T-cell (primary cell): ENCODE results near the gene UBE2G2. TPM values are rescaled to one million over a fixed set of nuclear protein-coding genes. Genes with fewer than 3 reads are reported as not detected.

Source experiments
- ATAC-seq, 4 experiments: fragments of 200-7000 bp in 3 of 4; fragments of 150-1000 bp in 1 of 4; cut with Tn5 transposase; replicated peaks in 1 of 4; 1 replicate in 3 of 4; 2 replicates in 1 of 4; pipeline ENCODE4 v1.10.0; 2021; ENCODE audit warnings: moderate library complexity in 3 of 4, mild to moderate bottlenecking in 2 of 4, moderate number of reproducible peaks in 1 of 4
- CTCF ChIA-PET, 2 donors: fragments of 300-600 bp; sonication (Branson Sonifier 250); formaldehyde crosslinking; loops; one replicate each; lab custom pipeline; 2022; ENCODE audit warnings: antibody characterized with exemption in 2 of 2; lab: Charles Lee
- POLR2A ChIA-PET, 2 donors: fragments of 300-600 bp; sonication (Branson Sonifier 250); formaldehyde crosslinking; loops; one replicate each; lab custom pipeline; 2022; ENCODE audit warnings: antibody characterized with exemption in 2 of 2; lab: Charles Lee
- DNase-seq, 35 experiments: peaks; one replicate each; pipeline versions ENCODE4 v3.0.0 to v3.0.0-alpha.2; 2013 to 2023
- H3K27ac ChIP-seq: one replicate; pipeline ENCODE4 v1.5.1; 2013; ENCODE audit warnings: low read length
- H3K27me3 ChIP-seq, 2 experiments: replicated peaks in 1 of 2; 1 replicate in 1 of 2; 2 replicates in 1 of 2; pipeline versions ENCODE4 v1.6.1 to v1.7.0; 2013; ENCODE audit warnings: low read length in 1 of 2, mixed read lengths in 1 of 2; ENCODE audit not compliant: control insufficient read depth in 2 of 2, insufficient read depth in 2 of 2; ENCODE audit errors: extremely low read depth in 1 of 2
- H3K36me3 ChIP-seq, 2 donors: 1 replicate in 1 of 2; 2 replicates in 1 of 2; pipeline versions ENCODE4 v1.6.1 to v1.7.0; 2013; ENCODE audit warnings: low read length in 1 of 2; ENCODE audit not compliant: control insufficient read depth in 2 of 2, insufficient read depth in 1 of 2; ENCODE audit errors: extremely low read depth in 1 of 2
- H3K4me1 ChIP-seq, 2 experiments: 1 replicate in 1 of 2; 2 replicates in 1 of 2; pipeline versions ENCODE4 v1.6.1 to v1.7.0; 2013; ENCODE audit warnings: low read length in 2 of 2, mixed read lengths in 1 of 2; ENCODE audit not compliant: insufficient read depth in 2 of 2, control insufficient read depth in 1 of 2; ENCODE audit errors: extremely low read depth in 1 of 2
- H3K4me3 ChIP-seq, 2 donors: 1 replicate in 1 of 2; 2 replicates in 1 of 2; pipeline versions ENCODE4 v1.5.1 to v1.7.0; 2013; ENCODE audit warnings: mild to moderate bottlenecking in 2 of 2, low read length in 1 of 2, moderate library complexity in 1 of 2; ENCODE audit not compliant: control insufficient read depth in 1 of 2; ENCODE audit errors: extremely low read depth in 1 of 2
- H3K9me3 ChIP-seq: 2 replicates; pipeline ENCODE4 v1.7.0; 2013
- H3K27ac Mint-ChIP-seq, 2 donors: one replicate each; pipeline ENCODE4 v1.8.0; 2020 to 2021; ENCODE audit warnings: mild to moderate bottlenecking in 2 of 2, mixed read lengths in 2 of 2
- H3K27me3 Mint-ChIP-seq, 2 donors: one replicate each; pipeline ENCODE4 v1.8.0; 2021 to 2022; ENCODE audit warnings: mixed read lengths in 2 of 2
- H3K36me3 Mint-ChIP-seq: one replicate; pipeline ENCODE4 v1.8.0; 2021; ENCODE audit warnings: mixed read lengths
- H3K4me1 Mint-ChIP-seq, 3 donors: one replicate each; pipeline ENCODE4 v1.8.0; 2020 to 2022; ENCODE audit warnings: mixed read lengths in 3 of 3, mild to moderate bottlenecking in 1 of 3
- H3K4me3 Mint-ChIP-seq, 3 donors: one replicate each; pipeline ENCODE4 v1.8.0; 2020 to 2022; ENCODE audit warnings: mild to moderate bottlenecking in 3 of 3, mixed read lengths in 3 of 3, moderate library complexity in 3 of 3
- H3K9me3 Mint-ChIP-seq, 3 donors: one replicate each; pipeline ENCODE4 v1.8.0; 2020 to 2022; ENCODE audit warnings: mixed read lengths in 3 of 3
- WGBS: methylation state at CpG from one replicate; pipeline ENCODE4 v1.1.5; 2013; ENCODE audit warnings: missing lambda C conversion rate; ENCODE audit not compliant: insufficient coverage; 5-methylcytosine and 5-hydroxymethylcytosine counted together
- total RNA-seq, 35 experiments: library from RNA in 6 of 35; stranded (reverse) in 6 of 35; fragments of 120-200 nt in 1 of 35; gene quantifications; one replicate each; pipeline versions ENCODE4 v1.2.1 to v1.2.4 and lab custom pipeline; 2013 to 2026

UBE2G2 gene
- total RNA-seq, 5 donors from 2014 or later (not counting 1 experiment from before 2014, with no cell fraction given) = 124 to 157 (median 134) TPM

DNA sequence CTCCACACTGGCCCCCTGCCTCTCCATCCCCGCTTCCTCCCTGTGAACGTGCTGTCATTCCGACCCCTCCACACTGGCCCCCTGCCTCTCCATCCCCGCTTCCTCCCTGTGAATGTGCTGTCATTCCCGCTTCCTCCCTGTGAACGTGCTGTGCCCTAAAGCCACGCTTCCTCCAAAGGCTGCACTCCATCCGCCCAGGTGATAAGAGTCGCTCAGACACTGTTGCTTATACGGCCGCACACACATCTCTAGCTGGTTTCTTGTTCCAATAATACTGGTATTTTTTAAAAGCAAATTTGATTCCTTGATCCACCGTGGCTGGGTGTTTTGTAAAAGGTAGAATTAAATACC, 51.0 kb downstream of the UBE2G2 start:
- DNase-seq = no peak
- Mint-ChIP-seq H3K4me1 (no peaks in the 10 kb centered on the region), H3K27me3 (peaks cover 0 to 19% of the 10 kb centered on the region in 2 donors), H3K9me3 (no peaks in the 10 kb centered on the region), H3K27ac (peak overlapping the region in 1 of 2 donors; percentile 63), H3K4me3 (no peak overlapping the region), H3K36me3 (no peaks in the 10 kb centered on the region)
- Histone ChIP-seq H3K27me3 (peaks cover 0 to 50% of the 10 kb centered on the region in 2 experiments), H3K4me3 (no peak overlapping the region), H3K4me1 (no peaks in the 10 kb centered on the region), H3K27ac (no peak overlapping the region), H3K36me3 (no peaks in the 10 kb centered on the region), H3K9me3 (no peaks in the 10 kb centered on the region)
- 34% methylated on average over 11 of the region's 12 CpGs for WGBS
- CTCF ChIA-PET = interaction anchor here in 1 of 2 donors (0.6 kb wide), 1 partner anchor 9 kb away, joined by 4 read pairs; no protein-coding TSS in a partner anchor
- no peak for ATAC-seq
- POLR2A ChIA-PET = no interaction called here

DNA sequence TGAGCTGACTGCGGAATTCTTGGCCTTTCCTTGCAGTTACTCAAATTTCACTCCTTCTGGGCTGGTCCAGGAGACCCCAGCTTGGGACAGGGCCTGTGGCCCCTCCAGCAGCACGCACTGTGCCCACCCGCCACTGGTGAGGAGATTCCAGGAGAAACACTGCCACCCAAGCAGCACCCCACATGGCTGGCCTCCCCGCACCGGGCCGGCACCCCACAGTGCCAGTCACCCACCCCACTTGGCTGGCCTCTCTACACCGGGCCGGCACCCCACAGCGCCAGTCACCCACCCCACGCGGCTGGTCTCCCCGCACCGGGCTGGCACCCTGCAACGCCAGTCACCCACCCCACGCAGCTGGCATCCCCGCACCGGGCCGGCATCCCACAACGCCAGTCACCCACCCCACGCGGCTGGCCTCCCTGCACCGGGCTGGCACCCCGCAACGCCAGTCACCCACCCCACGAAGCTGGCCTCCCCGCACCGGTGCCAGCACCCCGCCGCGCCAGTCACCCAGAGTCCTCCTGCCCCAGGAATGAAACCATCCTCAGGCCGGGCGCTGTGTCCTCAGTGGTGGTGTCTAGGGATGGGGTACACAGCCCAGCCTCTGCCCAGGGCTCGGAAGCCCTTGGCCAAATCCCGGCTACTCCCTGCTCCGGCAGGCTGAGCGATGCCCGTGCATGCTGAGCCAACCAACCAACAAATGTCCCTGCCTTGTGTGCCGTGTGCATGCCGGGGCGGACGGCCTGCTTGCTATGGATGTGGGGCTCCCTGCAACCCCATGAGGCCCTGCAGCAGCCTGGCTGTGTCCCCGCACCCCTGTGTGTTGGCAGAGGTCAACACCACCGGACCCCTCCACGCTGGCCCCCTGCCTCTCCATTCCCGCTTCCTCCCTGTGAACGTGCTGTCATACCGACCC, 51.6 kb downstream of the UBE2G2 start:
- ChIA-PET CTCF (no interaction called here), POLR2A (no interaction called here)
- Mint-ChIP-seq H3K4me1 (no peaks in the 10 kb centered on the region), H3K36me3 (no peaks in the 10 kb centered on the region), H3K4me3 (no peak overlapping the region), H3K27me3 (peaks cover 0 to 19% of the 10 kb centered on the region in 2 donors), H3K27ac (no peak overlapping the region), H3K9me3 (no peaks in the 10 kb centered on the region)
- H3K4me1 ChIP-seq = no peaks in the 10 kb centered on the region
- WGBS = 92% methylated on average over 29 of the region's 47 CpGs
- ATAC-seq (peak in 1 of 4 experiments; percentile 17), DNase-seq (no peak)
- no peak overlapping the region for H3K4me3 ChIP-seq
- no peaks in the 10 kb centered on the region for H3K9me3 ChIP-seq
- H3K36me3 ChIP-seq = no peaks in the 10 kb centered on the region
- peaks cover 0 to 50% of the 10 kb centered on the region in 2 experiments for H3K27me3 ChIP-seq
- H3K27ac ChIP-seq = no peak overlapping the region

- CTCF ChIA-PET = no interaction called here
These were observed 52.4 kb downstream of the UBE2G2 start for GRCh38 chr21:44749116-44749758.

DNA sequence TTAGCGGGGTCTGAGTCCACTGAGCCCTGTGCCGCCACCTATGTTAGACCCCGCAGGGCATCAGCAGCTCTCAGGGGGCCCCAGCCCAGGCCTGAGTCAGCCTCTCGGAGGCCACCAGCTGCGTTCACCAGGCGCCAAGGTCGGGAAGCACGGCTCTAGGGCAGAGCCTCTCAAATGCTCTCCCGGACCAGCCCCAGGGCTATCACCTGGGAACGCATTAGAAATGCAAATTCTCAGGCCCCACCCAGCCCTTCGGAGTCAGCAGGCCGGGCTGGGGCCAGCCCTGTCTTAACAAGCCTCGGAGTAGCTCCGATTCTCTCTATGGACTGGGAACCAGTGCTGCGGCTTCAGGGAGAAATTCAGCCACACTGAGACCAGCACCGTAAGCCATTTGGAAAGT, 53.0 kb downstream of the UBE2G2 start:
- ATAC-seq = no peak
- H3K27ac ChIP-seq = no peak overlapping the region

More at GRCh38 chr21:44749116-44749758, 52.4 kb downstream of the UBE2G2 start:
- Histone ChIP-seq H3K27me3 (peaks cover 0 to 50% of the 10 kb centered on the region in 2 experiments), H3K9me3 (no peaks in the 10 kb centered on the region), H3K36me3 (no peaks in the 10 kb centered on the region), H3K4me3 (no peak overlapping the region), H3K4me1 (no peaks in the 10 kb centered on the region), H3K27ac (no peak overlapping the region)
- no peak overlapping the region for H3K27ac Mint-ChIP-seq
- no peak for ATAC-seq
- H3K9me3 Mint-ChIP-seq = no peaks in the 10 kb centered on the region
- no peaks in the 10 kb centered on the region for H3K36me3 Mint-ChIP-seq
- POLR2A ChIA-PET = no interaction called here
- H3K4me3 Mint-ChIP-seq = no peak overlapping the region
- WGBS = 67% methylated on average over 26 of the region's 26 CpGs
- no peak for DNase-seq
- H3K27me3 Mint-ChIP-seq = peaks cover 0 to 19% of the 10 kb centered on the region in 2 donors
- no peaks in the 10 kb centered on the region for H3K4me1 Mint-ChIP-seq

DNA sequence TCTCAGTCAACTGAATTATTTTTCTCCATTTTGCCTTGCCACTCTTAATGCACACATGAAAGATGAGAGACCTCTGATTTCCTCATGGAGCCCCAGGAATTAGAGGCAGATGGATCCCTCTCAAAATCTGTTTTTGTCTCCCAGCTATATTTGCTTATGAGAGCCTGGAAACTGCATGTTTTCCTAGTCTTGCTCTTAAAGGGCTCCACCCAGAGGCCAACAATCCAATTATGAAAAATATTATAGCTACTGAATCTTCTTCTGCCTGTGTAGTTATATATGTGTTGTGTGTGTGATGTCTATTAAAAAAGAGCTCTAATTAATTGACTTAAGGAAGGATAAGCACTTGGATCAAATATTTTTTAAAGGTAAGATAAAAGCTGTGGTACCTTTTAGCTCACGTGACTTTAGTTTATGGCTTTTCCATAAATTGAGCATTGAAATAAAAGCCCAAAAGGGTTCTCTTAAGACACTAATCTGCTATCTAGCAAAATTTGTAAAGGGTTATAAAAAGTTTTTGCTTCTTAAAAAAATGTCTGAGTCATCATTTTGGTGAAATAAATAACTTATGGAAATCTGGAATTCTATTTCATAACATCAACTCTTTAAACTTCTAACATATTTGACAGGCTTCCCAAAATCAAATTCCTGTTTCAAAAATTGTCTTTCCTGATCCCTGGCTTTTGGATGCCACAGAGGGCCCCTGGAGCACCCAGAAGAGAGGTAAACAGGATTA, 59.0 kb downstream of the UBE2G2 start:
- ChIA-PET CTCF (interaction anchor here (0.5 to 2.3 kb wide), 16 partner anchors 8 to 811 kb away, joined by 3 to 33 read pairs (median 4); partner anchors contain the start of genes CFAP410 (in 1 of the 2), KRTAP12-3 (in 1 of the 2) and UBE2G2 (in 1 of the 2)), POLR2A (no interaction called here)

More for the DNA sequence above, 53.0 kb downstream of the UBE2G2 start:
- H3K4me3 ChIP-seq = no peak overlapping the region
- H3K4me1 ChIP-seq = no peaks in the 10 kb centered on the region
- H3K36me3 ChIP-seq = no peaks in the 10 kb centered on the region
- Mint-ChIP-seq H3K27me3 (peaks cover 0 to 19% of the 10 kb centered on the region in 2 donors), H3K9me3 (no peaks in the 10 kb centered on the region), H3K4me3 (no peak overlapping the region), H3K27ac (no peak overlapping the region), H3K36me3 (no peaks in the 10 kb centered on the region), H3K4me1 (no peaks in the 10 kb centered on the region)
- CTCF ChIA-PET = no interaction called here
- no peak for DNase-seq
- POLR2A ChIA-PET = no interaction called here
- peaks cover 0 to 50% of the 10 kb centered on the region in 2 experiments for H3K27me3 ChIP-seq
- H3K9me3 ChIP-seq = no peaks in the 10 kb centered on the region
- 52% methylated on average over 16 of the region's 16 CpGs for WGBS

DNA sequence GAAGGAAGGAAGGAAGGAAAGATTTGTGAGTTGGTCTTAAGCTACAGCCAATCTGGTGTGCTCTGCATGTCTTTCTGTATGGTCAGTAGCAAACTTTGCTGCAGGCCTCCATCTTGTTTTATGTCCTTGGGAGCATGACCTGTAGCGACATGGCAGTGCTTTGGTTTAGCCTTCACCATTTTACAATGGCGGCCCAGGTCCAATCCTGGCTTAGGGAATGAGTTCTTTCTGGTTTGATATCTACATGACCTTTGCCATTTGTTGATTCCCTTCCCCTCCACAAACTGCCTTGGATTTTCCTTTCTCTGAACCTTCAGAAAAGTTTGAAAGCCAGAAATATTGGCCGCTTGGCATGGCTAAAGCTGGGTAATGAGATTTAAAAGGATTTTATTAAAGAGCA, 59.7 kb downstream of the UBE2G2 start:
- H3K27me3 ChIP-seq = peaks cover 0 to 5% of the 10 kb centered on the region in 2 experiments
- CTCF ChIA-PET = interaction anchor here (0.5 to 2.3 kb wide), 15 partner anchors 9 to 810 kb away, joined by 3 to 33 read pairs (median 4); partner anchors contain the start of genes KRTAP12-3 (in 1 of the 2) and UBE2G2 (in 1 of the 2)
- Mint-ChIP-seq H3K4me1 (peaks cover 6 to 8% (median 7%) of the 10 kb centered on the region in 3 donors), H3K9me3 (no peaks in the 10 kb centered on the region), H3K36me3 (no peaks in the 10 kb centered on the region), H3K27ac (peak overlapping the region in 1 of 2 donors; percentile 62), H3K4me3 (no peak overlapping the region), H3K27me3 (no peaks in the 10 kb centered on the region)
- no peaks in the 10 kb centered on the region for H3K4me1 ChIP-seq
- POLR2A ChIA-PET = no interaction called here
- H3K4me3 ChIP-seq = no peak overlapping the region
- H3K9me3 ChIP-seq = no peaks in the 10 kb centered on the region
- no peak for ATAC-seq
- no peaks in the 10 kb centered on the region for H3K36me3 ChIP-seq
- no CpG with 5 or more reads among the region's 3 CpGs for WGBS
- no peak overlapping the region for H3K27ac ChIP-seq
- no peak for DNase-seq

More for the DNA sequence above, 59.0 kb downstream of the UBE2G2 start:
- Histone ChIP-seq H3K4me1 (no peaks in the 10 kb centered on the region), H3K27me3 (peaks cover 0 to 5% of the 10 kb centered on the region in 2 experiments), H3K4me3 (no peak overlapping the region), H3K9me3 (no peaks in the 10 kb centered on the region), H3K27ac (no peak overlapping the region), H3K36me3 (no peaks in the 10 kb centered on the region)
- peak overlapping the region; percentile 24 to 62 for H3K27ac Mint-ChIP-seq
- H3K9me3 Mint-ChIP-seq = no peaks in the 10 kb centered on the region
- no peak overlapping the region for H3K4me3 Mint-ChIP-seq
- no peaks in the 10 kb centered on the region for H3K36me3 Mint-ChIP-seq
- no CpG with 5 or more reads among the region's 1 CpG for WGBS
- peaks cover 3 to 6% (median 4%) of the 10 kb centered on the region in 3 donors for H3K4me1 Mint-ChIP-seq
- ATAC-seq (peak in 3 of 4 experiments; percentile 33 to 43 (median 37)), DNase-seq (peak in 2 of 35 experiments; percentile 15 to 64)
- peaks cover 0 to under 1% of the 10 kb centered on the region in 2 donors for H3K27me3 Mint-ChIP-seq
